NCI-H2227 treated with DMSO at 0.1 percent for 48 hours (cell line): ENCODE measurements around the gene DNAH10.

Experiments used
- DNase-seq: peaks from one replicate; lab custom pipeline; 2025; lab: John Stamatoyannopoulos, UW

The DNAH10 gene

DNA sequence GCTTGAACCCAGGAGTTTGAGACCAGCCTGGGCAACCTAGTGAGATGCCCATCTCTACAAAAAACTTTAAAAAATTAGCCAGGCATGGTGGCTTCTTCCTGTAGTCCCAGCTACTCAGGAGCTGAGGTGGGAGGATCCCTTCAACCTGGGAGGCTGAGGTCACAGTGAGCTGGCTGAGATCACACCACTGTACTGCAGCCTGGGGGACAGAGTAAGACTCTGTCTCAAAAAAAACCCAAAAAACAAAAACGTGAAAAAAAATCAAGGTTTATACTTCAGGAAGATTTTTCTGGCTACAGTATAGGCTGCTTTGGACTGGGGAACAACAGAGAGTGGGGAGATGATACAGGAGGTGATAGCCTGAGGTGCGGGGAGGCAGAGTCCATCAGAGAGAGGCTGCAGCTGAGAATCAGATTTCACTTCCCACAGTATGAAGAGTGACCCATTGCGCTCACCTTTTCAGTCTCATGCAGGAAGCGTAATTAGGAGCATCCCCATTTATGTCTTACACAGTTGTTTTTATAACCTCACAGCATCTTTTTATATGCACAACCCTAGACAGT lies 28.9 kb downstream of the DNAH10 start:
- no peak for DNase-seq

DNA sequence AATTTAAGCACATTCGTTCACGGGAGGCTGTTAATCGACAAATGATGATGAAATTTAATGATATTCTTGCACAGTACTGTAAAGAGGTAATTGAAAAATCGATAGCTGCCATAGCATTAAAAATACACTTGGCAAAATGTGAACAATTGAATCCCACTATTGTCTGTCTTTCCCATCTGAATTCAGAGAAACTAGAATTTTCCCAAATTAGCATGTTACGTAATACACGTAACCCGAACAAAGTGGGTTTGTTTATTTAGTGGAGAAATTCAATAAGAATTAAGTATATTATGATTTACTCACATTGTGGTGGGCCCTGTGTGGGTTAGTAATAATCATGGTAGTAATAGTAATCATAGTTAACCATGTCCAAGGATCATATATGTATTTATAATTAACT lies 31.9 kb downstream of the DNAH10 start:
- peak; percentile 22 for DNase-seq

DNA sequence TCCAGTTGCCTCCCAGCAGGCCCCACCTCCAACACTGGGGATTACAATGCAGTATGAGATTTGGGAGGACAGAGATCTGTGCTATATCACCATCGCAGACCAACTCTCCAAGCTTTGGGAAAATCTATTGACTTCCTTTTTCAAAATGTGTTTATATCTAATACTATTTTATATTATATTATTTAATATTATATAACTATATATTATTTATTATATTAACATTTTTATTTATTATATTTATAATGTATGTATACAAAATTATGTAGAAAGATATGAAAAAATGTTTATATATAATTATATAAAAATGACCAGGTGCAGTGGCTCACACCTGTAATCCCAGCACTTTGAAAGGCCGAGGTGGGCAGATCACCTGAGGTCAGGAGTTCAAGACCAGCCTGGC lies 36.4 kb downstream of the DNAH10 start:
- DNase-seq = no peak

DNA sequence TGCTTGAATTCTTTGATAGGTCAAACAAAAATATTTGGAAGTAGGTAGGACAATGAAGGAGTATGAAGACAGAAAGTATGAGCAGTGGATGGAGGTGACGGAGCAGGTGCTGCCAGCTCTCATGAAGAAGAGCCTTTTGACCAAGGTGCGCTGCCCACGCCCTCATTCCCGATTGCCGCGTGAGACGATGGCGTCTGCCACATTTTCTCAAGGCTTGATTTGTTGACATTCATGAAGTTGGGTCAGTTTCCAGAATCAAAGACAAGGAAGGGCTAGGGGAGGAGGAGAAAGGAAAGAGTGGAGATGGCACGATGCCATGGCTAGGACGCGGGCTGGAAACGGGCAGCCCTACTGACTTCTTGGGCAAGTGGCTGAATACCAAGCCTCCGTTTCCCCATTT lies 37.1 kb downstream of the DNAH10 start:
- DNase-seq = no peak

DNA sequence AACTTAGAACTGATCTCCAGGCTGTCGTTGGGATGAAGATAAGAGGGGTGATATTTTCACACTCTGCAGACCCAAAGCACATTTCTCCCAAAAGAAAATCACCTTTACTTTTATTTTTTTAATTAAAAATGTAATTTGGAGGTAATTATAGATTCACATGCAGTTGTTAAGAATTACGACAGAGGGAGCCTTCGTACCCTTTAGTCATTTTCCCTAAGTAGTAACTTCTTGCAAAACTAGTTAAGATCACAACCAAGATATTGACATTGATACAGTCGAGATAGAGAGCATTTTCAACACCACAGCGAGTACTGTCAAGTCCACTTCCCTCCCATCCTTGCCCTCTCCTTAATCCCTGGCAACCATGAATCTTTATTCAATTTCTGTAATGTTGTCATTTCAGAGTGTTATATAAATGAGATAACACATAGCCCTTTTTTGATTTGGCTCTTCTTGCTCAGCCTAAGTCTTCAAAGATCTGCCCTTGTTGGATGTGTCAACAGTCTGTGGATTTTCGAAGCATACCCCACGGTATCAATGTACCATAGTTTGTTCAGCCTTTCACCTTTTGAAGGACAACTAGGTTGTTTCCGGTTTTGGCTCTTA lies 39.6 kb downstream of the DNAH10 start:
- no peak for DNase-seq

DNA sequence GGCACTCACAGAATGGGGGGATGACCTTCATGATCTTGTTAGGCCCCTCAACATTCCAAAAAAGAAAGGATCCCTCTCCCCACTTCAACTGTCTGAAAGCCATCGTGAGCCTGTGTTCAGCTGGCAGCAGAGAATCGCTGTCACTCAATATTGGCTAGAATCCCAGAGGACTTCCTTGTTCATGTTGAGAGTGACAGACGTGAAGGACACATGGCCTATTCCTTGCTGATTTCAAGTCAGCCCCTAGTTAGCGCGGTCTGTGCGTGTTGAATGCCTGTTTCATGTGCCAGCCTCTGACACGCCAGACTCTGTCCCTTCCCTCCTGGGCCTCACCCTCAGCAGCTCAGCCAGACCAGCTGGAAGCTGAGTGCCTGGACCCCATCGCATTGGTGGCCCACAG lies 43.1 kb downstream of the DNAH10 start:
- no peak for DNase-seq

DNA sequence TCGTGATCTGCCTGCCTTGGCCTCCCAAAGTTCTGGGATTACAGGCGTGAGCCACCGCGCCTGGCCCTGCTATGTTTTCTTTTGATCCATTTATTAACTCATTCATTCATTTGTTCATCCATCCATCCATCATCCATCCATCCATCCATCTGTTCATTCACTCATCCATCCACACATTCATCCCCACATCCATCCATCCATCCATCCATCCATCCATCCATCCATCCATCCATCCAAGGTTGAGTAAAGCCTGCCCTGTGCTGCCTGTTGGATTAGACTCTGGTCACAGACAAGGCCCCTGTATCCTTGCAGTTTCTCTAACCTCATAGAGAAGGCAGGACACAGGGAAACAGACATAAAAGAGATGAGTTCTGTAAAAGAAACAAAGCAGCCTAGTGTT lies 44.9 kb downstream of the DNAH10 start:
- DNase-seq = no peak

DNA sequence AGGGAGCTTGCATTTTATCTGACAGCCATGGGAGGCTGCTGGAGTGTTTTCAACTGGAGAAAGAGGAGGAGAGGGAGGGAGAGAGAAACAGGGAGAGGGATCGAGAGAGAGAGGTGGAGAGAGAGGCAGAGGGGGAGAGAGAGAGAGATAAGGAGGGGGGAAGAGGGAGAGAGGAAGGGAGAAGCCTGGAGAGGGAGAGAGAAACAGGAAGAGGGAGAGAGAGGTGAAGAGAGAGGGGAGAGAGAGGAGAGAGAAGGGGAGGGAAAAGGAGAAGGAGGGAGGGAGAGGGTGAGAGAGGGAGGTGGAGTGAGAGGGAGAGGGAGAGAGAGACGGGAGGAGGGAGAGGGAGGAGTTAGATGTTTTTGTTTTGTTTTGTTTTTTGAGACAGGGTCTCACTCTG lies 45.6 kb downstream of the DNAH10 start:
- DNase-seq = no peak

DNA sequence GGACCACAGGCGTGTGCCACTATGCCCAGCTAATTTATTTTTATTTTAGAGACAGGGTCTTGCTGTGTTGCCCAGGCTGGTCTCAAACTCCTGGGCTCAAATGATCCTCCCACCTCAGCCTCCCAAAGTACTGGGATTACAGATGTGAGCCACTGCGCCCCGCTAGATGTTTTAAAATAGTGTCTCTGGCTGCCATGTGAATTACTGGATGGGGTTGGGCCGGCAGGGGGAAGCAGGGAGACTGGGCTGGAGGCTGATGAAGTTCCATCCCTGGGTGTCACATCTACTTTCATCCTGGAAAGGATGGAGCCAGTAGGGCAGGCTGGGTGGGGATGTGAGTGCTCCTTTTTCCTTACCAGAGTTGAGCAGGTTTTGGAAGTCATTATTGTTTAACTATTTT lies 46.1 kb downstream of the DNAH10 start:
- no peak for DNase-seq

DNA sequence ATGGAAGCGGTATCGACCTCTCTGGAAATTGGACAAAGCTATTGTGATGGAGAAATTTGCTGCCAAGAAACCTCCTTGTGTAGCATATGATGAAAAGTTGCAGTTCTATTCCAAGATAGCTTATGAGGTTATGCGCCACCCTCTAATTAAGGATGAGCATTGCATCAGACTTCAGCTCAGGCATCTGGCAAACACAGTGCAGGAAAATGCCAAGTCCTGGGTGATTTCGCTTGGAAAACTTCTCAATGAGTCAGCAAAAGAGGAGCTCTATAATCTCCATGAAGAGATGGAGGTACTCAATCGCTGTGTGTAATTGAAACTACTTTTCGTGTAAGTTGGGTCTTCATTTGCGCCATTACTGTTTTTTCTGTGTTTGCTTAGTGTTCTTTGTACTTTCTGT lies 51.2 kb downstream of the DNAH10 start:
- no peak for DNase-seq

DNA sequence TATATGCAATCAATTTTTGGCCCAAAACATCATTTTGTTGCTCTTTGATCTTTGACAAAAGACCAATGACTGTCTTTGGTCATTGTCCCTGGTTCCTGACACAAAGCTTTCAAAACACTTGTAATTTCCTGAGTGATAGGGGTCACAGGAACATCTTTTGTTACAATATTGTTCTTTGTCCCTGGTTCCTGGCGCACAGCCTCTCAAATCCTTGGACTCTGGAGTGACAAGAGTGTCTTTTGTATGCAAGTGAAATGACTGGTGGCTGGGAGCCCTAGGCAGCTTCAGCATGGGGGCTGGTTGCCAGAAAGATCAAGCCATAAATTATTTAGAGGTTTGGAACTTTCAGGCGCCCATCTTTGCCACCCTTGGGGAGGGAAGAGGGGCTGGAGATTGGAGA lies 53.9 kb downstream of the DNAH10 start:
- no peak for DNase-seq

DNA sequence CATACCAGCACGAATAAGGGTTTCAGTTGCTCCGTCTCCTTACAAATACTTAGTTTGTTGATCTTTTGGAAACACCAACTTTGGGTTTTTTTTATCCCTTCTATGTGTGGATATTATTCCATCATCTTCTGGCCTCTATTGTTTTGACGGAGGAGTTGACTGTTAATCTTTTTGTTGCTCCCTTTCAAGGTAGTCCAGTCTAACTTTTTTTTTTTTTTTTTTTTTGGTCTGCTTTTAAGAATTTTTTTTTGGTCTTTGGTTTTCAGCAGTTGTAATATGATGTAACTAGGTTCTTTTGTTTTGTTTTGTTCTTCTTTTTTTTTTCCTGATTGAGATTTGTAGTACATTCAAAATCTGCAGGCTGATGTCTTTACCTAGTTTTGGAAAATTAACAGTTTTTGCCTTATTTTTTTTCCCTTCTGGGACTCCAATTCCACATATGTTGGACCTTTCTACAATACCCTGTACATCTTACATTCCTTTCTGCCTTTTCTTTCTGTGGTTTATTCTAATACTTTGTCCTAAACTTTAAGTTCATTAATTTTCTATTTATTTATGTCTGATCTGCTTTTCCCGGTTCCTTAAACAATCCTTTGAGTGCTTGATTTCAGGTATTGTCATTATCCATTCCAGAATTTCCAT lies 54.9 kb downstream of the DNAH10 start:
- no peak for DNase-seq

DNA sequence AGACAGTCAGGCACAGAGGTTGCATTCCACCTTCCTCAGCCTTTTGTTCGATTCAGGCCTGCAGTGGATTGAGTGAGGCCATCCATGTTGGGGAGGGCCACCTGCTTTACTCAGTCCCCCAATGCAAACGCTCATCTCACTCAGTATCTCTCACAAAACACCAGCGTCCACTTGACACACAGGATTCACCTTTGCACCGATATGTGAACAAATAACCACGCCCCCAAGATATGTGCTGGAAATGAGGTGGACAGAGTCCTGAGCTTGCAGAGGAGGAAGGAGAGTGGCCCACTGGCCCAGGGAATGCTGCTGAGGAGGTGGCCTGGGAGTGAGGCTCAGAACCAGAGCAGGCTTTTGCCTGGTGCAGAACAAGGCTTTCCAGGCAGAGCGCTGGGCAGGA lies 60.7 kb downstream of the DNAH10 start:
- no peak for DNase-seq

DNA sequence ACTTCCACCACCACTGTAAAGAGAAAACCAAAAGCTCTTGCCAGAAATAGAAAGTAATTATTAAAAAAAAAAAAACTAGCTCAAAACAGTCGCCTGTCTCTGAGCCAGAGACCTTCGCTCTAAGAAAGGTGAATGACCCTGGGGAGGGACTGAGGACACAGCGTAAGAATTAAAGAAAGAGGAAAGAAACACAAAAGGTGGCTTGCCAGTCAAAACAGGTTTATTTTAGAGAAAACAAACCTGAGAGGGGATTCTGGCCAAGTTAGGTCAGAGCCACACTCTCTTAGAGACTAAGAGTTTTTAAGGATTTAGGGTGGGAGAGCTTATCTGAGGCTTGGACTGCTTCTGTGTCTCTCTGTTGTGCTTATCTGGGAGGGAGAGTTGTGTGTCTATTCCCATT lies 66.0 kb downstream of the DNAH10 start:
- no peak for DNase-seq

DNA sequence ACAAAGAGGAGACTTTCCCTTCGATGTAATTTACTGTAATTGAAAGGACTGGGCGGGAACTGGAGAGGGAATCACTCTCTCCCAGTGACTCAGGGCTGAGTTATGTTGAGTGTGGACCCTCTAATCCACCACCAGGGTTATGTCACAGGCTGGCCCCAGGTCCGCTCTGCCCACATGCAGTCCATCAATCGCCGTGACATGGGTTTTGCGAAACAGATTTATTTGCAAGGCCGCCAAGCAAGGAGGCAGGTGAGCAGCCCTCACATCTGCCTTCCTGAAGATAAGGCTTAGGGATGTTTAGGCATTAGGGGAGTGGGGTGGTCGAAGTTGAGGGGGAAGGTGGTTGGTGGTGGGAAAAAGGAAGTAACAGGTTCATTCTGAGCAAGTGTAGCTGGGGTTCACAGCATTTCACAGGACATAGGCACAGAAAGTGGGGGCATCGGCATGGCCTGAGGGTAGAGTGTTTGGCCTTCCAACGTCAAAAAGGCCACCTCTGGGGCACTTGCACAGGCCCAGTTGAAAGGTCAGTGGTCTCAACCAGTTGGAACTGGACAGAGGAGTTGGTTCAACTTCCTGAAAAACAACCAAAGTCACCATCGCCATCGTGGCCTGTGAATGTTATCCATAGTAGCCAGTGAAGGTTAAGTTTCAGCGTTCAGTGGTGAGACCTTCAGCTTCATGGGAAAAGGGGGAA lies 66.9 kb downstream of the DNAH10 start:
- no peak for DNase-seq

DNA sequence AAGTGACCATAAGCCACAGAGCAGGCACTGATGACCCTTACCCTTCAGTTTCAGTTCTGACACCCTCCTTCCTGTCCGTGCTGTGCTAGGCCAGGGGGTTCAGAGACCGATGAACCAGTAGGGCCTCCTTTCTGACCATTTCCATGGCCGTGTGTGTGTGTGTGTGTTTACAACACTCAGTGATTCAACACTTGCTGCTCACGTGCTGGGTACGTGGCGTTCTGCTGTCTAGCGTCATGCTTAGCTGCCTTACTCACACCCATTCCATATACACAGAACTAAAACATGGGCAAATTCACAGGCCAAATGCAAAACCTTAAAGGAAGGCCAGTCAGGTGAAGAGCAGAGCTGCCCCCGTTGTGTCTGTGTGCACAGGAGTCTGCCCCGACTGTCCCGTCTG lies 67.5 kb downstream of the DNAH10 start:
- DNase-seq = no peak

DNA sequence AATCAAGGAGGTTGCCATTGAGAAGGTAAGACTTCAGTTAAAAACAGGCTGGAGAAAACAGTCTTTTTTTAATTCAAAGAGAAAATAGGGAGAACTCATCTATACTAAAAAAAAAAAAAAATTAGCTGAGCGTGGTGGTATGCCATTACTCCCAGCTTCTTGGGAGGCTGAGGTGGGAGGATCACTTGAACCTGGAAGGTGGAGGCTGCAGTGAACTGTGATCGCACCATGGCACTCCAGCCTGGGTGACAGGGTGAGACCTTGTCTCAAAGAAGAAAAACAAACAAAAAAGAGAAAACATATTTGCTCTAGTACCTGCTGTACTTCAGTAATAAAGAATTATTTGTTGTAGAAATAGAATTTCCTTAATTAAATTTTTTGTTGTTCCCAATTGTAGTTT lies 68.6 kb downstream of the DNAH10 start:
- DNase-seq = no peak

DNA sequence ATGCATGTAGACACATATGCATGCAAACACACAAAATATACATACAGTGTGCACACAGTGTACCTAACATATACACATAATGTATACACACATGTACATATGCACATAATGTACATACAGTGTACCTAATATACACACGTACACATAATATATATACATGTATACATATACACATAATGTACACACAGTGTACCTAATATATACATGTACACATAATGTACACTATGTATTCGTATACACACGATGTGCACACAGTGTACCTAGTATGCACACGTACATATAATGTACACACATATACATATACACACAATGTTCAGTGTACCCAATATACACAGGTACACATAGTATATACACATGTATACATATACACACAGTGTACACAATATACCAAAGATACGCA lies 70.0 kb downstream of the DNAH10 start:
- no peak for DNase-seq

DNA sequence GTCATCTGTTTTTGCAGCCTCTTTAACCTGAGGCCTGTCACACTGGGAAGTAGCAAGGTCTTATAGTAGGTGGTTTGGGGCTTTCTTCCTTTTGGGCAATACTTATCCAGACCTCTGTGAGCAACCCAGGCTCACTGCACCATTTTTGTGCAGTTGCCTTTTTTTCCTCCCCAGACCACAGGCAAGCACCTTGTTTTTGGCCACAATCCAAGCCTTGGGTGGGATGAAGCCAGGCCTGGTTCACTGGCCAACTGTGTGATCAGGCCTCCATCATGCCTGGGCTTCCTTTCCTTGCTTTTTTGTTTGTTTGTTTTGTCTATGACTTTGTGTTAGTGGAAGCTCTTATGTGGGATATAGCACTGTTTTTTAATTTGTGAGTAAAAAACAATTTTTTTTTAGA lies 71.7 kb downstream of the DNAH10 start:
- no peak for DNase-seq

DNA sequence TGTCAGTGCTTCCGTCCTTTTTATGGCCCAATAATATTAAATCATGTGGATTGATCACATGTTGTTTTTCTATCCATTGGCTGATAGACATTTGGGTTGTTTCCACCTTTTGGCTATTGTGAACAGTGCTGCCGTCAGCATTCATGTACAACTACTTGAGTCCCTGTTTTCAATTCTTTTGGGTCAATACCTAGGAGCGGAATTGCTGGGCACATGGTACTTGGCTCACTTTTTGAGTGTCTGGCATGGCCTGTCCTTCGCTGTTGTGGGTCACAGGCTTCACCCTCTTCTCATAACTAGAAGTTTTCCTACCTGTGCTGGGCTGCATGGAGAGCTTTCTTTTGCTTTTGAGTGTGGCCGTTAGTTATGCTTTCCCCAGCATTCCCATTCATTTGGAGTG lies 72.7 kb downstream of the DNAH10 start:
- DNase-seq = no peak

DNA sequence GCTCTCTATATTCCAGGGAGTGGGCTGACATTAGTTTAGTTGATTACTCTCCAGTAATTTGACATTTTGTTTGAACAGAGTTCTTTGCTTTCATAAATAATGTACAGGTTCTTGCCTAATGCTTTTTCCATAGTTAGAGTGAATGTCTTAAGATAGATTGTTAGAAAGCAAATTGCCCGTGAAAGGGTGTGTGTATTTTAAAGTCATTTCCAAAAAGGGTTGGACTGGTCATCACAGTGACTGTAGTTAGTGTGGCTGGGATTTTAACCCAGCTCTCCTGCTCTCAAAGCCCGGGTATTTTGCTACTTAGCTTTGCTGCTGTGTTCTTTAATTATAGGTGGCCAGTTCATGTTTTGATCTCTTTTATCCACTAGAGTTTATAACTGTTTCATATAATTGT lies 74.2 kb downstream of the DNAH10 start:
- DNase-seq = peak; percentile 6

DNA sequence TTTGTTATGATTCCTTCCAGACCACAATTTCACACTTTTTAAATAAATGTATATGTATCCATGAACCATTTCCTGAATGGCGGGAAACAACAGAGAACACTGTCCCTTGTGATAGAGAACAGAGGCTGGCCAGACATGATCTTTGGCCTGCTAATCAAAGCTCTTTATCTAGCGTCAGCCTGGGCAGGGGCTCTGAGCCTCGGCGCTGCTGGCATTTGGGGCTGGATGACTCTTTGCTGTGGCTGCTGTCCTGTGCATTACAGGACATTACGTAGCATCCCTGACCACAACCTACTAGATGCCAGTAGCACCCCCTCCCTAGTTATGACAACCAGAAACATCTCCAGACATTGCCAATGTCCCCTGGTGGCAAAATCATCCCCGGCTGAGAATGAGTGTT lies 77.7 kb downstream of the DNAH10 start:
- DNase-seq = no peak

DNA sequence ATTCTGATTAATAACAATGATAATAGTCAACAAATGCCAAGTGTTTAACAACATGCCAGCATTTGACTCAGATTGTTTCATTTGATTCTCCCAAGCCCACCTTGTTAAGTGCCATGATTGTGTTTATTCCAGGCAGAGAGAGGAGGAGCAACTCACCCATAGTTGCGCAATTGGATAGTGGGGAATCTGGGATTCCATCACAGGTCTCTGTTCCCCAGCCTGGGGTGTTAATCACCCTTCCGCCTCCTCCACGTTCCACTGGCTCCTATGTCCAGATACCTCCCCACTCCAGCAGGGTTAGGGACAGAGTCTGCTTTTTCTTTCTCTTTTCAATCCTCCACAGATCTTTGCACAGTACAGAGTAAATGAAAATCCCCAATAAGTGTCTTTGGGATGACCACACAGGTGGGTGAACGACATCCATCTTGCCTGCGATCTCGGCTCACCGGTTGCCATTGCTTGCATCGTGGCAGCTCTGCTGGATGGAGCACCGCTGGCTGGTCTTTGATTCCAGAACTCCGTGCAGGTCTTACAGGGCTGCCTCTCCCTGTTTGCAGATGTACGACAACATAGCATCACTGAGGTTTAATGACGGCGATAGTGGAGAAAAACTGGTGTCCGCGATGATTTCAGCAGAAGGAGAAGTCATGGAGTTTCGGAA lies 78.8 kb downstream of the DNAH10 start:
- DNase-seq = no peak
